Common myeloid progenitor, CD34-positive (primary cell): ENCODE results near the gene ADGRV1.

Source experiments
- CTCF ChIA-PET: fragments of 350-600 bp; sonication (Branson Sonifier 250); formaldehyde crosslinking; loops from one replicate; lab custom pipeline; 2021; ENCODE audit warnings: antibody characterized with exemption; lab: Charles Lee
- POLR2A ChIA-PET: fragments of 350-600 bp; sonication (Branson Sonifier 250); formaldehyde crosslinking; loops from one replicate; lab custom pipeline; 2021; ENCODE audit warnings: antibody characterized with exemption; lab: Charles Lee
- DNase-seq, 3 donors: peaks; one replicate each; pipeline versions ENCODE4 v3.0.0 to v3.0.0-alpha.2; 2013
- H3K27ac ChIP-seq, 2 experiments: 1 replicate in 1 of 2; 2 replicates in 1 of 2; pipeline ENCODE4 v1.7.0; 2013; ENCODE audit warnings: inconsistent platforms in 2 of 2, low read length in 2 of 2, mild to moderate bottlenecking in 2 of 2, low read depth in 1 of 2, moderate library complexity in 1 of 2; ENCODE audit not compliant: severe bottlenecking in 2 of 2, insufficient read depth in 1 of 2, poor library complexity in 1 of 2
- H3K27me3 ChIP-seq, 5 experiments: replicated peaks in 2 of 5; 1 replicate in 3 of 5; 2 replicates in 2 of 5; pipeline versions ENCODE4 v1.6.1 to v1.7.0; 2013; ENCODE audit warnings: low read length in 4 of 5, mild to moderate bottlenecking in 2 of 5, moderate library complexity in 2 of 5, inconsistent platforms in 1 of 5; ENCODE audit not compliant: insufficient read depth in 5 of 5, control insufficient read depth in 4 of 5
- H3K36me3 ChIP-seq, 4 experiments: 1 replicate in 2 of 4; 2 replicates in 2 of 4; pipeline versions ENCODE4 v1.6.1 to v1.7.0; 2013; ENCODE audit warnings: low read length in 3 of 4, control low read depth in 1 of 4, mild to moderate bottlenecking in 1 of 4; ENCODE audit not compliant: control insufficient read depth in 4 of 4, insufficient read depth in 4 of 4
- H3K4me1 ChIP-seq, 4 experiments: 1 replicate in 3 of 4; 2 replicates in 1 of 4; pipeline versions ENCODE4 v1.6.1 to v1.7.1; 2013; ENCODE audit warnings: low read length in 3 of 4, mild to moderate bottlenecking in 3 of 4, control low read depth in 1 of 4, inconsistent platforms in 1 of 4, moderate library complexity in 1 of 4; ENCODE audit not compliant: control insufficient read depth in 4 of 4, insufficient read depth in 4 of 4; ENCODE audit errors: control extremely low read depth in 1 of 4
- H3K4me3 ChIP-seq, 7 experiments: 1 replicate in 4 of 7; 2 replicates in 3 of 7; pipeline versions ENCODE4 v1.5.1 to v1.7.0; 2013; ENCODE audit warnings: mild to moderate bottlenecking in 7 of 7, low read length in 6 of 7, moderate library complexity in 6 of 7, inconsistent platforms in 2 of 7, low read depth in 2 of 7, control low read depth in 1 of 7; ENCODE audit not compliant: insufficient read depth in 4 of 7, control insufficient read depth in 1 of 7; ENCODE audit errors: extremely low read depth in 1 of 7
- H3K9me3 ChIP-seq, 5 experiments: 1 replicate in 4 of 5; 2 replicates in 1 of 5; pipeline versions ENCODE4 v1.6.1 to v1.7.1; 2013; ENCODE audit warnings: low read length in 4 of 5, mild to moderate bottlenecking in 2 of 5, inconsistent platforms in 1 of 5, low read depth in 1 of 5, moderate library complexity in 1 of 5; ENCODE audit not compliant: control insufficient read depth in 4 of 5, insufficient read depth in 2 of 5; ENCODE audit errors: control extremely low read depth in 1 of 5
- WGBS: methylation state at CpG from one replicate; pipeline ENCODE4 v1.1.5; 2013; ENCODE audit not compliant: insufficient coverage; 5-methylcytosine and 5-hydroxymethylcytosine counted together

ADGRV1 gene

DNA sequence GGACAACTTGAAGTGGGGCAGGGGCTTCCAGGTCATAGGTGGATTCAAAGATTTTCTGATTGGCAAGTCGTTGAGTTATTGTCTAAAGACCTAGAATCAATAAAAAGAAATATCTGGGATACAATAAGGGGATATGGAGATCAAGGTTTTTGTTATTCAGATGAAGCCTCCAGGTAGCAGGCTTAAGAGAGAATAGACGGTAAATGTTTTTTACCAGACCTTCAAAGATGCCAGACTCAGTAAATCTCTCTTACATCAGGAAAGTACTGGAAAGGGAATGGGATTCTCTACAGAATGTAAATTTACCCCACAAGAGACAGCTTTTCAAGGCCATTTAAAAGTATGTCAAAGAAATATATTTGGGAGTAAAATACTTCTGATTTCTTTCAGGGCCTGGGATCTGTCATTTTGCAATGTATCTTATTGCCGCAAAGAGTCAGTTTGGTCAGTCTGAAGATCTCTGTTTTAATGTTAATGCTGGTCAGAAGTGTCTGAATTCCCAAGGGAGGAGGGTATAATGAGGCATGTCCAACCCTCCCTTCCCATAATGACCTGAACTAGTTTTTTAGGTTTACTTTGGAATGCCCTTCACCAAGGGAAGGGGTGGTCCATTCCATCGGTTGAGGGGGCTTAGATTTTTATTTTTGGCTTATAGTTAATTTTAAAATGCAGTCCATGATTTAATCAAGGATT, 15.6 kb upstream of the ADGRV1 start:
- no peak for DNase-seq
- 0% methylated on average over 1 of the region's 4 CpGs for WGBS
- ChIA-PET CTCF (interaction anchor here (1.5 kb wide), 1 partner anchor 10 kb away, joined by 3 read pairs; no protein-coding TSS in a partner anchor), POLR2A (interaction anchor here (0.6 kb wide), 1 partner anchor 9 kb away, joined by 3 read pairs; no protein-coding TSS in a partner anchor)
- Histone ChIP-seq H3K27ac (no peak overlapping the region), H3K27me3 (no peaks in the 10 kb centered on the region), H3K9me3 (no peaks in the 10 kb centered on the region), H3K4me3 (no peak overlapping the region), H3K4me1 (no peaks in the 10 kb centered on the region), H3K36me3 (no peaks in the 10 kb centered on the region)

DNA sequence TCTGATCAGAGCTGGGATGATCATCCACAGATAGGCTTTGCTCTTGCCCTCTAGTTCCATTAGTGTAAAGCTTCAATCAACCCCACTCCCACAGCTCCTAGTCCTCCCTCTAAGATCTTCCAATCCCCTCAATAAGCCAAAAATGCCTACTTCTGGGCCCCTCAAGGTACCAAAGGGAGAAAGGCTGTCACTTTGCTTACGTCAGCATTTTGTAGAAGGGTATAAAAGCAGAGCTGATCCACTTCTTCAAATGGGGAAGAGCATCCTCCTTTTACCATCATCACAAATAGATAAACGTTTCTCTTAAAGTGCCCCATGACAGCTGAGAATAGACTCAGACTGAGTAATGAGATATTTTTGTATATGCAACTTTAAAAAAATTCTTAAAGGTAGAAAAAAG, 13.1 kb upstream of the ADGRV1 start:
- H3K4me1 ChIP-seq = peaks cover 0 to 6% (median 2%) of the 10 kb centered on the region in 4 experiments
- H3K27ac ChIP-seq = no peak overlapping the region
- ChIA-PET POLR2A (no interaction called here), CTCF (no interaction called here)
- no CpG with 5 or more reads among the region's 2 CpGs for WGBS
- no peaks in the 10 kb centered on the region for H3K27me3 ChIP-seq
- DNase-seq = no peak
- no peaks in the 10 kb centered on the region for H3K36me3 ChIP-seq
- no peak overlapping the region for H3K4me3 ChIP-seq
- no peaks in the 10 kb centered on the region for H3K9me3 ChIP-seq

DNA sequence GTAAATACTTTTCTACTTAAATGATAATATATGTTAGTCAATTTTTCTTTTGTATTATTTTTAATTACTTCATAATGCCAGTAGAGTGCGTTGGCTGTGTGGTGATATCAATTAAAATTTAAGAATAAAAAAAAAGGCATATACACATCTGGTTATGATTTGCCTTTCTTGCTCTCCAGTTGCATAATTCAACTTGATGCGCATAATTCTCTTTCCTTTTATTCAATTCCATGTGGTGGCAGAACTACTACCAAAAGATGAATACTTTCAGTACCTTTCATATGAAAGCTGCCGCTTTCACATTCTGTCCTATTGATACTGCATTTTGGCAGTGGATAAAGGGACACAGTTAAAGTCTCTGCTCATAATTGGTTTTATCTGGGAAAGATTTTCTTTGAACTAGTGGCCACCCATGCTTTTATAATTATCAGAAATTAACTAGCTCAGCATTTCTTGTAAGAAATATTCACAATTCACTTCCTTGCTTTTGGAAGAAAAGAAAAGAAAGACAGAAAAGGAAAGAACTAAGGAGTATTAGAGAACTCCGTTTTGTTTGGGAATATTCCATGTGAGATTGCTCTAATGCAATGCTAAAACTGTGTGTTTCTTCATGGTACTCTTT, 12.3 kb upstream of the ADGRV1 start:
- POLR2A ChIA-PET = interaction anchor here (0.6 kb wide), 1 partner anchor 12 kb away, joined by 3 read pairs; no protein-coding TSS in a partner anchor
- CTCF ChIA-PET = interaction anchor here (0.8 kb wide), 1 partner anchor 8 kb away, joined by 3 read pairs; no protein-coding TSS in a partner anchor
- Histone ChIP-seq H3K27me3 (no peaks in the 10 kb centered on the region), H3K9me3 (no peaks in the 10 kb centered on the region), H3K27ac (no peak overlapping the region), H3K36me3 (no peaks in the 10 kb centered on the region), H3K4me1 (peaks cover 0 to 12% (median 6%) of the 10 kb centered on the region in 4 experiments), H3K4me3 (no peak overlapping the region)
- WGBS = 100% methylated on average over 1 of the region's 4 CpGs
- no peak for DNase-seq

DNA sequence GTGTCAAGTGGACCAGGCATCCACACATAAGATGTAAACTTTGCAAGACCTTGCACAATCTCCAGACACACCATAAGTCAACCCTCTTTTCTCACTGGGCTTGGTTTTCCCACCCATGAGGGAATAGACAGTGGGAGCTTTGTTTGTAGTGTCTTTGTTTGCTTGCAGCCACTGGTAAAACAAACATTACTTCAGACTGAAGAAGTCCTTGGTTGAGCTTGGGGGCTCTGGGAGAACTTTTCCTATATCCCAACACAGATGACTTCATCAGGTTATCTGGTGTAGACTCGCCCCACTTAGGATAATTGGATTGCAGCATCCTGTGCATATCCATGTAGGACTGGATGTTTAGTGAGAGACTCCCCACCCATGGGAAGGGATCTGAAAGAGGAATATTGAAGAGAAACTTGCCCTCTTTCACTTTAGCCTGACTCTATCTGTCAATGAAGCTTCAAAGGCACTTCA, 11.5 kb upstream of the ADGRV1 start:
- no peaks in the 10 kb centered on the region for H3K36me3 ChIP-seq
- H3K9me3 ChIP-seq = no peaks in the 10 kb centered on the region
- no CpG with 5 or more reads among the region's 1 CpG for WGBS
- H3K4me1 ChIP-seq = peaks cover 0 to 18% (median 6%) of the 10 kb centered on the region in 4 experiments
- no peak for DNase-seq
- H3K27me3 ChIP-seq = no peaks in the 10 kb centered on the region
- no peak overlapping the region for H3K27ac ChIP-seq
- H3K4me3 ChIP-seq = no peak overlapping the region
- CTCF ChIA-PET = no interaction called here
- POLR2A ChIA-PET = interaction anchor here (0.6 kb wide), 1 partner anchor 11 kb away, joined by 3 read pairs; no protein-coding TSS in a partner anchor

DNA sequence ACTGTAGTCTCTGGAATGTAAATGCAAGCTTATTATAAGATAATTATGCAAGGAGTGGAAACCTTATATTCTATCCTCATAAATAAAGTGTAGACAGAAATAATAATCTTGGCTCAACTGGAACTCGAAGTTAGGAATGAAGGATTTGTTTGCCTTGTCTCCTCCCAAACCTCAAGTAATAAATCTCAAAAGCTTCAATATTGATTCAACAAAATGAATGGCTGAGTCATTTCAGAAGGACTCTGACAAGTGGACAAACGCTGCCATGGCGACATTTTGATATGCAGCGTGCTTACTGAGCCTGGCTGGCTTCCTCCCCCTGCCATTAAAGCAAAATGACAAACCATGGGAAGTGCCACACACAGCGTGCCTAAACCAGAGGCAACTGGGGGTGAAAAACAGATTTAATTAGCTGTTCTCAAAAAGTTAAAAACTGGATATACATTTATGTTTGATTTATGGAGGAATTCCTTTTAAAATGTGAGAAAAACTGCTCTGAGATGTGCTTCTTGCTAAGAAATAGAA, 10.5 kb upstream of the ADGRV1 start:
- Histone ChIP-seq H3K4me3 (no peak overlapping the region), H3K27me3 (peaks cover 0 to 8% (median 0%) of the 10 kb centered on the region in 5 experiments), H3K9me3 (no peaks in the 10 kb centered on the region), H3K27ac (no peak overlapping the region), H3K4me1 (peaks cover 0 to 18% (median 6%) of the 10 kb centered on the region in 4 experiments), H3K36me3 (no peaks in the 10 kb centered on the region)
- WGBS = 97% methylated on average over 4 of the region's 5 CpGs
- ChIA-PET POLR2A (no interaction called here), CTCF (no interaction called here)
- DNase-seq = no peak

DNA sequence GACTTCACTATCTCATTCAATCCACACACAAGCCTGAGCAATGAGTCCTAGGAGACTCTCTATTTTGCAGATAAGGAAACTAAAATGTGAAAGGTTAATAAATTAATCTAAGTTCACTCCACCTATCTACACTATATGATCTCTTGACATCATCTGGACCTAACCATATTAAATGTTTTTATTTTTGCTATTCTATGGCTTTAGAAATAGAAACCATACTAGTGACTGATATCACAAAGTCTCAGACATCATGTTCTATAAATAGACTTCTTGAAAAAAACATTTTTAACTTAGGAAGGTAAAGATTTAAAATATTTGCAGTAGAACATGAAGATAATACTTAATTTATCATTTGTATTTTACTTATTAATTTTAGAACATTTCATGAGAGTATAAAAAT, 9.4 kb upstream of the ADGRV1 start:
- Histone ChIP-seq H3K27ac (no peak overlapping the region), H3K4me3 (no peak overlapping the region), H3K4me1 (peaks cover 0 to 18% (median 6%) of the 10 kb centered on the region in 4 experiments), H3K27me3 (peaks cover 0 to 15% (median 0%) of the 10 kb centered on the region in 5 experiments), H3K9me3 (no peaks in the 10 kb centered on the region), H3K36me3 (no peaks in the 10 kb centered on the region)
- POLR2A ChIA-PET = interaction anchor here (0.6 kb wide), 1 partner anchor 34 kb away, joined by 3 read pairs; no protein-coding TSS in a partner anchor
- CTCF ChIA-PET = no interaction called here
- DNase-seq = no peak
